Neural progenitor cell (in vitro differentiated cells): ENCODE measurements around the gene QKI. TPM values are rescaled to one million over a fixed set of nuclear protein-coding genes. Genes with fewer than 3 reads are reported as not detected.

Experiments used
- DNase-seq: peaks from one replicate; pipeline ENCODE4 v3.0.0-alpha.2; 2016; ENCODE audit warnings: low spot score
- H2AFZ ChIP-seq: fragments of 200-600 bp; sonication (generic); replicated peaks from 2 replicates; pipeline ENCODE4 v1.6.1; 2016; ENCODE audit warnings: antibody characterized with exemption
- H3F3A ChIP-seq: fragments of 200-600 bp; sonication (generic); 2 replicates; pipeline ENCODE4 v1.6.1; 2016; ENCODE audit warnings: antibody characterized with exemption, low read depth
- H3K27ac ChIP-seq: fragments of 200-600 bp; sonication (generic); 2 replicates; pipeline ENCODE4 v1.5.1; 2016; ENCODE audit warnings: mild to moderate bottlenecking
- H3K27me3 ChIP-seq: fragments of 200-600 bp; sonication (generic); 2 replicates; pipeline ENCODE4 v1.6.1; 2016; ENCODE audit warnings: mild to moderate bottlenecking, moderate library complexity
- H3K36me3 ChIP-seq: fragments of 200-600 bp; sonication (generic); 2 replicates; pipeline ENCODE4 v1.5.1; 2016
- H3K4me1 ChIP-seq: fragments of 200-600 bp; sonication (generic); 2 replicates; pipeline ENCODE4 v1.6.1; 2016; ENCODE audit warnings: mixed run types
- H3K4me2 ChIP-seq: fragments of 200-600 bp; sonication (generic); 2 replicates; pipeline ENCODE4 v1.6.1; 2016
- H3K4me3 ChIP-seq: fragments of 200-600 bp; sonication (generic); 2 replicates; pipeline ENCODE4 v1.5.1; 2016
- H3K79me2 ChIP-seq: fragments of 200-600 bp; sonication (generic); 2 replicates; pipeline ENCODE4 v1.6.1; 2016; ENCODE audit warnings: low read depth
- H3K9ac ChIP-seq: fragments of 200-600 bp; sonication (generic); 2 replicates; pipeline ENCODE4 v1.6.1; 2016
- H3K9me3 ChIP-seq: fragments of 200-600 bp; sonication (generic); 2 replicates; pipeline ENCODE4 v1.5.1; 2016; ENCODE audit warnings: low read depth
- H4K20me1 ChIP-seq: fragments of 200-600 bp; sonication (generic); 2 replicates; pipeline ENCODE4 v1.6.1; 2016; ENCODE audit warnings: low read depth
- H3K27ac Mint-ChIP-seq: 3 replicates; pipeline ENCODE4 v1.8.0; 2021; ENCODE audit warnings: mixed read lengths
- H3K27me3 Mint-ChIP-seq: 2 replicates; pipeline ENCODE4 v1.8.0; 2022; ENCODE audit warnings: low read depth, mild to moderate bottlenecking, inconsistent platforms, moderate library complexity, mixed read lengths; ENCODE audit not compliant: insufficient read depth
- H3K36me3 Mint-ChIP-seq: 3 replicates; pipeline ENCODE4 v1.8.0; 2021; ENCODE audit warnings: mixed read lengths
- H3K4me1 Mint-ChIP-seq: 3 replicates; pipeline ENCODE4 v1.8.0; 2021; ENCODE audit warnings: mixed read lengths
- H3K4me3 Mint-ChIP-seq: 3 replicates; pipeline ENCODE4 v1.8.0; 2021; ENCODE audit warnings: mild to moderate bottlenecking, moderate library complexity, mixed read lengths
- H3K9me3 Mint-ChIP-seq: 3 replicates; pipeline ENCODE4 v1.8.0; 2020; ENCODE audit warnings: mixed read lengths
- CTCF ChIP-seq: fragments of 200-600 bp; sonication (generic); IDR thresholded peaks from 2 replicates; pipeline ENCODE4 v1.5.1; 2017; ENCODE audit warnings: antibody characterized with exemption, mild to moderate bottlenecking
- EZH2 ChIP-seq: fragments of 200-600 bp; sonication (generic); IDR thresholded peaks from 2 replicates; pipeline ENCODE4 v1.6.1; 2017; ENCODE audit warnings: antibody characterized with exemption, mild to moderate bottlenecking, moderate library complexity
- EZH2phosphoT487 ChIP-seq: fragments of 200-600 bp; sonication (generic); IDR thresholded peaks from 2 replicates; pipeline ENCODE4 v1.6.1; 2017; ENCODE audit warnings: antibody characterized with exemption
- total RNA-seq: library from RNA; depleted of rRNA; stranded (reverse); fragments of >200 nt; gene quantifications from 2 replicates; pipeline ENCODE4 v1.2.3, GENCODE V29; 2015; ENCODE audit warnings: low replicate concordance

QKI gene
- total RNA-seq, 1 donor from 2014 or later: 212 TPM

GRCh38 chr6:163531122-163531521 is 116.6 kb downstream of the QKI start:
- H3K27ac Mint-ChIP-seq: no peak overlapping the region

GRCh38 chr6:163532526-163533078 is 118.1 kb downstream of the QKI start:
- H3K36me3 ChIP-seq: no peaks in the 10 kb centered on the region
- H3F3A ChIP-seq: peaks cover 10% of the 10 kb centered on the region
- DNase-seq: no peak
- H3K9me3 ChIP-seq: no peaks in the 10 kb centered on the region
- H3K27me3 ChIP-seq: no peaks in the 10 kb centered on the region
- H3K27ac ChIP-seq: no peak overlapping the region
- peaks cover 89% of the 10 kb centered on the region for H4K20me1 ChIP-seq
- H2AFZ ChIP-seq: no peak overlapping the region
- no peak overlapping the region for H3K27ac Mint-ChIP-seq
- peaks cover 33% of the 10 kb centered on the region for H3K4me1 ChIP-seq
- no peak overlapping the region for H3K9ac ChIP-seq
- no peaks in the 10 kb centered on the region for H3K9me3 Mint-ChIP-seq
- no peaks in the 10 kb centered on the region for H3K27me3 Mint-ChIP-seq
- peaks cover 100% of the 10 kb centered on the region for H3K79me2 ChIP-seq
- peaks cover 16% of the 10 kb centered on the region for H3K36me3 Mint-ChIP-seq
- TF ChIP-seq EZH2phosphoT487 (no peak), EZH2 (no peak), CTCF (no peak)
- no peak overlapping the region for H3K4me2 ChIP-seq
- H3K4me3 ChIP-seq: no peak overlapping the region
- peaks cover 41% of the 10 kb centered on the region for H3K4me1 Mint-ChIP-seq
- H3K4me3 Mint-ChIP-seq: no peak overlapping the region

More at GRCh38 chr6:163531122-163531521, 116.6 kb downstream of the QKI start:
- TF ChIP-seq EZH2 (no peak), EZH2phosphoT487 (no peak), CTCF (no peak)
- Histone ChIP-seq H3K27ac (no peak overlapping the region), H3K9me3 (no peaks in the 10 kb centered on the region), H3K9ac (no peak overlapping the region), H4K20me1 (peaks cover 89% of the 10 kb centered on the region), H3K27me3 (no peaks in the 10 kb centered on the region), H3K4me2 (no peak overlapping the region), H3F3A (peaks cover 5% of the 10 kb centered on the region), H3K4me3 (no peak overlapping the region), H3K4me1 (peaks cover 42% of the 10 kb centered on the region), H3K79me2 (peaks cover 100% of the 10 kb centered on the region), H3K36me3 (no peaks in the 10 kb centered on the region), H2AFZ (no peak overlapping the region)
- H3K4me1 Mint-ChIP-seq: peaks cover 49% of the 10 kb centered on the region
- no peak overlapping the region for H3K4me3 Mint-ChIP-seq
- H3K27me3 Mint-ChIP-seq: no peaks in the 10 kb centered on the region
- peak; percentile 21 for DNase-seq
- H3K36me3 Mint-ChIP-seq: peaks cover 7% of the 10 kb centered on the region
- no peaks in the 10 kb centered on the region for H3K9me3 Mint-ChIP-seq

GRCh38 chr6:163533443-163533842 is 118.9 kb downstream of the QKI start:
- no peak for DNase-seq
- Histone ChIP-seq H3K79me2 (peaks cover 100% of the 10 kb centered on the region), H3F3A (peaks cover 18% of the 10 kb centered on the region), H3K4me2 (no peak overlapping the region), H3K4me1 (peaks cover 39% of the 10 kb centered on the region), H4K20me1 (peaks cover 89% of the 10 kb centered on the region), H2AFZ (no peak overlapping the region), H3K27me3 (no peaks in the 10 kb centered on the region), H3K4me3 (no peak overlapping the region), H3K9me3 (no peaks in the 10 kb centered on the region), H3K9ac (no peak overlapping the region), H3K36me3 (no peaks in the 10 kb centered on the region), H3K27ac (no peak overlapping the region)
- no peaks in the 10 kb centered on the region for H3K9me3 Mint-ChIP-seq
- TF ChIP-seq EZH2phosphoT487: no peak
- no peak for TF ChIP-seq EZH2
- no peak for TF ChIP-seq CTCF
- H3K4me3 Mint-ChIP-seq: no peak overlapping the region
- H3K27ac Mint-ChIP-seq: no peak overlapping the region
- H3K36me3 Mint-ChIP-seq: peaks cover 21% of the 10 kb centered on the region
- peaks cover 43% of the 10 kb centered on the region for H3K4me1 Mint-ChIP-seq
- H3K27me3 Mint-ChIP-seq: no peaks in the 10 kb centered on the region
